ENCODE results near the gene VARS2. TPM values are rescaled to one million over a fixed set of nuclear protein-coding genes. Genes with fewer than 3 reads are reported as not detected.
A peak's percentile ranks its signal among the peaks of the same experiment; 100 is the strongest.

VARS2 gene
- total RNA-seq, 4 donors from 2014 or later = 13.1 to 64.7 (median 25.8) TPM

- H3K27me3 ChIP-seq = no peaks in the 10 kb centered on the region
- DNase-seq = no peak
- WGBS, 2 donors (ENCODE audit: low coverage in 1 of 2) = 75 to 80% methylated on average over 4 of the region's 4 CpGs
- intact Hi-C loops (cut with DNase I; ENCODE audit: low total_unique reads) = loop anchor here (2.0 to 5.0 kb wide), 2 partner anchors 47 to 134 kb away; partner anchors contain the start of genes FLOT1 and IER3
- H3K27ac ChIP-seq = peak overlapping the region; percentile 85 to 87 (median 87)
- H3K9me3 ChIP-seq = peaks cover 9 to 12% of the 10 kb centered on the region in 2 donors
- in situ Hi-C loops (cut with MboI; ENCODE audit: low pct_ligation_motif_present in 1 of 4, low pct_unique_long_range_greater_than_20kb in 1 of 4, low sequenced_read_pairs in 3 of 4) = loop anchor here in 3 of 4 donors (5.0 to 25.0 kb wide), 4 partner anchors 49 to 151 kb away; partner anchors contain the start of genes FLOT1 (in 2 of the 3), IER3 (in 2 of the 3) and TUBB (in 1 of the 3)
- TF ChIP-seq POLR2A (IDR thresholded peaks at IDR 0.05) (no peak), EP300 (IDR thresholded peaks at IDR 0.05; ENCODE audit: low read depth) (no peak), CTCF (IDR thresholded peaks at IDR 0.05) (no peak), POLR2AphosphoS5 (IDR thresholded peaks at IDR 0.05) (peak in 1 of 3 donors; percentile 34)
- H3K4me3 ChIP-seq = no peak overlapping the region
- H3K4me1 ChIP-seq = peaks cover 3 to 30% (median 11%) of the 10 kb centered on the region in 4 donors
- H3K36me3 ChIP-seq = no peaks in the 10 kb centered on the region
Measured at GRCh38 chr6:30876039-30876730, 37.9 kb upstream of the VARS2 start.

DNA sequence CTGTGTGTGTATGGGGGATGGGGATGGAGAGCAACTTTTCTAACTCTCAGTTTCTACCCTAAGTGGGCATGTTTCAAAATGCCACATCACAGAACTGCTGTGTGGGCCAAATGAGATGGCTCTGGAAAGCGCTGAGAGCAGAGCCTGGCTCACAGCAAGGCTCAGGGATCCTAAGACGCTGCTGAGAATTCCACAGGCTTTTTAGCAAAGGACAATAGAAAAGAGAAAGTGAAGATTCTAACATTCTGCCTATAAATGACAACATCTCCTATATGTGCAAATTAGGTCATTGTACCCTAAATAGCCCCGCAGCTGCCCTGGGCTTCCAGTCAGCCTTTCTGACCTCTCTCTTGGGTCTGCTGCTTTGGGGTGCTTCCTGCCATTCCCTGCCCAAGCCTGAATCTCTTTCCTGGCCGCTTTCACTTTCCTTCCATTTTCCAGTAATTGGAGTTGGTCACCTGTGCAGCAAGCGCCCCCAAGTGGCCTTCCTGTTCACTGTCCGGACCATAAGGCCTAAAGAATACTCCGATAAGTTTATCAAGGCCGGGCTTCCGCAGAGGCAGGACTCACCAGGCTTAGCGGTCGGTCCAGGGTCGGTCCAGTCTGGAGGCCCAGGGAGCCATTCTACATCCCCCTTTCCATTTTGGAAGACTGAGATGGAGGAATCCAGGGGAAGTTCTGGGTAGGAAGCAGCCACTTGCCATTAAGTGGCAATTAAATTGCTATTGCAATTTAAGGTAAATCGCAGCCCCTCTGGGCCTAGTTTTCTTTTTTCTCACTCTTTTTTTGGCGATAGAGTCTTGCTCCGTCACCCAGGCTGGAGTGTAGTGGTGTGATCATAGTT is 36.4 kb upstream of the VARS2 start:
- in situ Hi-C loops (cut with MboI; ENCODE audit: low pct_ligation_motif_present in 1 of 4, low pct_unique_long_range_greater_than_20kb in 1 of 4, low sequenced_read_pairs in 3 of 4) = loop anchor here in 3 of 4 donors (5.0 to 25.0 kb wide), 4 partner anchors 50 to 153 kb away; partner anchors contain the start of genes FLOT1 (in 2 of the 3), IER3 (in 2 of the 3) and TUBB (in 1 of the 3)
- H3K4me3 ChIP-seq = peak overlapping the region in 3 of 4 donors; percentile 17 to 53 (median 30)
- WGBS, 2 donors (ENCODE audit: low coverage in 1 of 2) = 4 to 15% methylated on average over 4 to 15 of the region's 15 CpGs

DNA sequence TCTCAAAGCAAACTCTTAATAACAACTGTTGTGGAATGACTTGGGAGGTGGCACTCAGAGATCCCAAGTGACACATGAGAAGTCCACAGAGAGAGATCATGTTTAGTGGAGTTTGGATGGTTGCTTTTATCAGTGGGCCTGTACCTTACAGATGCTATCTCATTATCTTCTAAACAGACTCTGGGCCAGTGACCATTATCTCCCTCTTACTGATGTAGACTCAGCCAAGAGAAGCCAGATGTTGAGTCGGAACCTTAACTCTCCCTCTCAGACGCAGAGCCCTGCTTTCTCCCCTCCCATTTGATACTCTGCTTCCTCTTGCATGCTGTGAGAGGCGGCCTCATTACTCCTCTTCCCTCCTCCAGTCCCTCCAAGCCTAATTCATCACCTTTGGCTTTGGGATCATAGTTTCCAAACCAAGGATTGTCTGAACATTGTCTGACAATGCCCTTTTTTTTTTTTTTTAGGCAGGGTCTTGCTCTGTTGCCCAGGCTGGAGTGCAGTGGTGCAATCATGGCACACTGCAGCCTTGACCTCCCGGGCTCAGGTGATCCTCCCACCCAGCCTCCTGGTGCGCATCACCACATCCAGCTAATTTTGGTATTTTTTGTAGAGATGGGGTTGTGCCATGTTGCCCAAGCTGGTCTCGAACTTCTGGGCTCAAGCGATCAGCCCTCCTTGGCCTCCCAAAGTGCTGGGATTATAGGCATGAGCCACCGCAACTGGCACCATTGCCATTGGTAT is 34.2 kb upstream of the VARS2 start:
- H3K4me1 ChIP-seq = peaks cover 17 to 48% (median 24%) of the 10 kb centered on the region in 4 donors
- no peaks in the 10 kb centered on the region for H3K36me3 ChIP-seq
- intact Hi-C loops (cut with DNase I; ENCODE audit: low total_unique reads) (loop anchor here (5.0 to 10.0 kb wide), 2 partner anchors 138 to 205 kb away; partner anchors contain the start of genes DHX16, FLOT1 and IER3), in situ Hi-C loops (cut with MboI; ENCODE audit: low pct_ligation_motif_present in 1 of 4, low pct_unique_long_range_greater_than_20kb in 1 of 4, low sequenced_read_pairs in 3 of 4) (loop anchor here in 3 of 4 donors (5.0 to 25.0 kb wide), 4 partner anchors 53 to 155 kb away; partner anchors contain the start of genes FLOT1 (in 2 of the 3), IER3 (in 2 of the 3) and TUBB (in 1 of the 3))
- DNase-seq = no peak
- H3K9me3 ChIP-seq = no peaks in the 10 kb centered on the region
- H3K4me3 ChIP-seq = no peak overlapping the region
- H3K27me3 ChIP-seq = no peaks in the 10 kb centered on the region
- no peak overlapping the region for H3K27ac ChIP-seq
- TF ChIP-seq POLR2AphosphoS5 (IDR thresholded peaks at IDR 0.05) (no peak), EP300 (IDR thresholded peaks at IDR 0.05; ENCODE audit: low read depth) (no peak), CTCF (IDR thresholded peaks at IDR 0.05) (no peak), POLR2A (IDR thresholded peaks at IDR 0.05) (no peak)
- 90 to 94% methylated on average over 3 to 8 of the region's 8 CpGs for WGBS, 2 donors (ENCODE audit: low coverage in 1 of 2)

More for the DNA sequence above, 36.4 kb upstream of the VARS2 start:
- H3K27ac ChIP-seq = peak overlapping the region; percentile 85 to 87 (median 87)
- intact Hi-C loops (cut with DNase I; ENCODE audit: low total_unique reads) = loop anchor here (2.0 to 5.0 kb wide), 2 partner anchors 49 to 135 kb away; partner anchors contain the start of genes FLOT1 and IER3
- no peaks in the 10 kb centered on the region for H3K27me3 ChIP-seq
- H3K4me1 ChIP-seq = peaks cover 11 to 38% (median 18%) of the 10 kb centered on the region in 4 donors
- H3K36me3 ChIP-seq = no peaks in the 10 kb centered on the region
- peak; percentile 93 for DNase-seq
- TF ChIP-seq CTCF (IDR thresholded peaks at IDR 0.05) (peak; percentile 86 to 98 (median 89)), POLR2AphosphoS5 (IDR thresholded peaks at IDR 0.05) (peak; percentile 36 to 42 (median 36)), POLR2A (IDR thresholded peaks at IDR 0.05) (no peak), EP300 (IDR thresholded peaks at IDR 0.05; ENCODE audit: low read depth) (no peak)
- H3K9me3 ChIP-seq = no peaks in the 10 kb centered on the region
